ENCODE measurements around the gene COA8. TPM values are rescaled to one million over a fixed set of nuclear protein-coding genes. Genes with fewer than 3 reads are reported as not detected.

The COA8 gene
- total RNA-seq, 1 donor from 2014 or later = 17.2 TPM

DNA sequence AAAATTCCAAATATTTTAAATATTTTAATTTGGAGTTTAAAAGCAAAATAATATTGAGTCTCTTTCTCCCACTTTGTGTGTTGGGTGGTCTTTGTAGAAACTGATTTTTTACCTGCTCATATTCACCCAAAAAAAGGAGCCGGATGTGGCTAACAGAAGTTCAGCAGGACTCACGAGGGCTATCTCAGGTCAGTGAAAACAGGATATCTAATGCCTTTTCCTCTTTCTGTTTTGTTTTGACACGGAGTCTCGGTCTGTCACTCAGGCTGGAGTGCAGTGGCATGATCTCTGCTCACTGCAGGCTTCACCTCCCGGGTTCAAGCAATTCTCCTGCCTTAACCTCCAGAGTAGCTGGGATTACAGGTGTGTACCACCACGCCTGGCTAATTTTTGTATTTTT, 30.8 kb downstream of the COA8 start:
- no peak for DNase-seq (ENCODE audit: extremely low spot score in 2 of 2)
- no peaks in the 10 kb centered on the region for H3K4me1 ChIP-seq
- H3K36me3 ChIP-seq = no peaks in the 10 kb centered on the region
- no peaks in the 10 kb centered on the region for H3K27me3 ChIP-seq
- intact Hi-C loops (cut with DNase I) = no loop called here
- H3K27ac ChIP-seq = no peak overlapping the region
- H3K4me3 ChIP-seq = no peak overlapping the region
- no peaks in the 10 kb centered on the region for H3K9me3 ChIP-seq
- no peak for TF ChIP-seq POLR2A (IDR thresholded peaks at IDR 0.05)

GRCh38 chr14:103594265-103594664, 31.5 kb downstream of the COA8 start:
- no peak overlapping the region for H3K27ac ChIP-seq
- no peaks in the 10 kb centered on the region for H3K4me1 ChIP-seq
- H3K27me3 ChIP-seq = no peaks in the 10 kb centered on the region
- H3K36me3 ChIP-seq = no peaks in the 10 kb centered on the region
- no peaks in the 10 kb centered on the region for H3K9me3 ChIP-seq
- TF ChIP-seq POLR2A (IDR thresholded peaks at IDR 0.05) (no peak), POLR2AphosphoS5 (IDR thresholded peaks at IDR 0.05; ENCODE audit: insufficient read depth in 1 of 2, low read depth in 1 of 2) (no peak)
- TF ChIP-seq, protein P1, sequence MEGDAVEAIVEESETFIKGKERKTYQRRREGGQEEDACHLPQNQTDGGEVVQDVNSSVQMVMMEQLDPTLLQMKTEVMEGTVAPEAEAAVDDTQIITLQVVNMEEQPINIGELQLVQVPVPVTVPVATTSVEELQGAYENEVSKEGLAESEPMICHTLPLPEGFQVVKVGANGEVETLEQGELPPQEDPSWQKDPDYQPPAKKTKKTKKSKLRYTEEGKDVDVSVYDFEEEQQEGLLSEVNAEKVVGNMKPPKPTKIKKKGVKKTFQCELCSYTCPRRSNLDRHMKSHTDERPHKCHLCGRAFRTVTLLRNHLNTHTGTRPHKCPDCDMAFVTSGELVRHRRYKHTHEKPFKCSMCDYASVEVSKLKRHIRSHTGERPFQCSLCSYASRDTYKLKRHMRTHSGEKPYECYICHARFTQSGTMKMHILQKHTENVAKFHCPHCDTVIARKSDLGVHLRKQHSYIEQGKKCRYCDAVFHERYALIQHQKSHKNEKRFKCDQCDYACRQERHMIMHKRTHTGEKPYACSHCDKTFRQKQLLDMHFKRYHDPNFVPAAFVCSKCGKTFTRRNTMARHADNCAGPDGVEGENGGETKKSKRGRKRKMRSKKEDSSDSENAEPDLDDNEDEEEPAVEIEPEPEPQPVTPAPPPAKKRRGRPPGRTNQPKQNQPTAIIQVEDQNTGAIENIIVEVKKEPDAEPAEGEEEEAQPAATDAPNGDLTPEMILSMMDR (IDR thresholded peaks at IDR 0.05) = no peak
- H3K4me3 ChIP-seq = no peak overlapping the region
- no peak for DNase-seq (ENCODE audit: extremely low spot score in 2 of 2)
- intact Hi-C loops (cut with DNase I) = no loop called here

DNA sequence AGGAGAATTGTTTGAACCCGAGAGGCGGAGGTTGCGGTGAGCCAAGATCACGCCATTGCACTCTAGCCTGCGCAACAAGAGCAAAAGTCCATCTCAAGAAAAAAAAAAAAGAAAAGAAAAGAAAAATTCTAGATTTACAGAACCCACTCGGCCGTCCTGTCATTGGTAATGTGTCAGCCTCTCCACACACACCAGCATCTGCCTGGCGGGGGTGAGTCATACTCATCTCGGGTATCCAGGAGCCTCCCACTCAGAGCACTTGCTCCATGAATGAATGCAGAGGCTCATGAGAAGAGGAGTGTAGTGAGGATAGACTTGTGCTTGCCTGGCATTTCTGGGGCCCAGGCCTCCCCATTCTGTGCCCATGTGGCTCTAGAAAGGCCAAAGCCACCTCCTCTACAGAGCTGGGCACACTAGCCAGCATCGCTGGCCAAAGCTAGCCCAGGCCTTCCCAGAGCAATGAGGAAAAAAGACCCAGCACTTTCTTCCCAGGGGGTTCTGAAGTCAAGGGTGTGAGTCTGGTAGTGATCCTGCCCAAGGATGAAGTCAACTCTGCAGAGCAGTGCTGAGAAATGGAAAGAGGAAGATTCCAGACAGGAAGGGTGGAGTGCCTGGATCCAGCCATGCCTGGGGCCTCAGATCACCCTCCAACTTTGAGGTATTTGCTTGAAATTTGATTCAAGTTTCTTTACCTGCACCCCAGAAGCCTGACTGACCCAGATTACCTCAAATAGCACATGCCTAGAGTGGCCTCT, 35.0 kb downstream of the COA8 start:
- TF ChIP-seq POLR2AphosphoS5 (IDR thresholded peaks at IDR 0.05; ENCODE audit: insufficient read depth in 1 of 2, low read depth in 1 of 2) (no peak), POLR2A (IDR thresholded peaks at IDR 0.05) (no peak)
- no peak overlapping the region for H3K27ac ChIP-seq
- intact Hi-C loops (cut with DNase I) = no loop called here
- no peaks in the 10 kb centered on the region for H3K36me3 ChIP-seq
- no peaks in the 10 kb centered on the region for H3K4me1 ChIP-seq
- H3K27me3 ChIP-seq = no peaks in the 10 kb centered on the region
- H3K9me3 ChIP-seq = no peaks in the 10 kb centered on the region
- no peak overlapping the region for H3K4me3 ChIP-seq
- no peak for DNase-seq (ENCODE audit: extremely low spot score in 2 of 2)

DNA sequence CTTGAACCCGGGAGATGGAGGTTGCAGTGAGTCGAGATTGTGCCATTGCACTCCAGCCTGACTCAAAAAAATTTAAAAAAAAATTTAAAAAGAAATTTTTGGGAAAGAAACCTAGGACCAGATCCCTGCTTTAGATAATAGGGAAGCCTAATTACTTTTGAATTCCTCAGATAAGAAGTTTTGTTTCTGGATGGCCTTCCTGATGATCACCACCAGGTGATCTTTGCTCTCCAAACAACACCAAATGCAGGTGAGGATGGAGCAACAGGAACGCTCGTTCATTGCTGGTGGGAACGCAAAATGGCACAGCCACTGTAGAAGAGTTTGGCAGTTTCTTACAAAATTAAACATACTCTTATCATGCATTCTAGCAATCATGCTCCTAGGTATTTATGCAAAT, 37.7 kb downstream of the COA8 start:
- Histone ChIP-seq H3K27ac (no peak overlapping the region), H3K4me3 (no peak overlapping the region), H3K27me3 (no peaks in the 10 kb centered on the region), H3K4me1 (no peaks in the 10 kb centered on the region), H3K36me3 (no peaks in the 10 kb centered on the region), H3K9me3 (no peaks in the 10 kb centered on the region)
- intact Hi-C loops (cut with DNase I) = no loop called here
- TF ChIP-seq POLR2A (IDR thresholded peaks at IDR 0.05) = no peak
- TF ChIP-seq, protein P1 (IDR thresholded peaks at IDR 0.05) = no peak
- DNase-seq (ENCODE audit: extremely low spot score in 2 of 2) = no peak

GRCh38 chr14:103604620-103605019, 41.9 kb downstream of the COA8 start:
- Histone ChIP-seq H3K4me3 (no peak overlapping the region), H3K27ac (no peak overlapping the region), H3K9me3 (no peaks in the 10 kb centered on the region), H3K4me1 (peaks cover 20% of the 10 kb centered on the region), H3K27me3 (no peaks in the 10 kb centered on the region), H3K36me3 (no peaks in the 10 kb centered on the region)
- TF ChIP-seq POLR2AphosphoS5 (IDR thresholded peaks at IDR 0.05; ENCODE audit: insufficient read depth in 1 of 2, low read depth in 1 of 2) (no peak), POLR2A (IDR thresholded peaks at IDR 0.05) (no peak)
- TF ChIP-seq, protein P1 (IDR thresholded peaks at IDR 0.05) = no peak
- DNase-seq (ENCODE audit: extremely low spot score in 2 of 2) = no peak
- intact Hi-C loops (cut with DNase I) = no loop called here

DNA sequence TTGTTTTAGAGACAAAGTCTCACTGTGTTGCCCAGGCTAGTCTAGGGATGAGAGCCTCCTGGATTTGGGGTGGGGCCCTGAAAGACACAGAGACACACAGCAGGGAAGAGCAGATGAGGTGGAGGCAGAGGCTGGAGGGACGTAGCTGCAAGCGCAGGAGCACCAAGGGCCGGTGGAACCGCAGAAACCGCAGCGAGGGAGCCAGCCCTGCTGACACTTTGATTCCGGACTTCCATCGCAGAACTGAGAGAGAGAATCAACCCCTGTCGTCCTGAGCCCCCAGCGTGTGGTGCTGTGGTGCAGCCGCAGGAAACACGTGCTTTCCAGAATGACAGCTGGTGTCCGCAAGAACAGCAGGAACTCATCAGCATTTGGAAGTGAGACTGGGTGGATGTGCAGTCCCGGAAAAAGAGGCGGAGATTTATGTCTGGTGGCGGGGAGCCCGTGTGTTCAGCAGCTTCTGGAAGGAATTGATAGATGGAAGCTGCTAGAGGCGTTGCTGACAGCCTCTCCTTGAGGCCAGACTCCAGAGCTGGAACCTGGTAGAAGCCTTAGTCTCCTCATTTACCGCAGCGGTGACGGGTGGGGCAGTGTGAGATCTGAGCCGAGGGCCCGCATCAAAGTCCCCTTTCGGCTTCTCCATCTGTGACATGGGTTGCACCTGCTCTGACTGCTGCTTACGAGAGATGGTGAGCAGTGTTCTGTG, 44.4 kb downstream of the COA8 start:
- Histone ChIP-seq H3K9me3 (peaks cover 6% of the 10 kb centered on the region), H3K27me3 (no peaks in the 10 kb centered on the region), H3K4me3 (peak overlapping the region; percentile 20 to 24), H3K4me1 (peaks cover 20% of the 10 kb centered on the region), H3K36me3 (no peaks in the 10 kb centered on the region), H3K27ac (peak overlapping the region; percentile 54)
- DNase-seq (ENCODE audit: extremely low spot score in 2 of 2) = no peak
- intact Hi-C loops (cut with DNase I) = no loop called here
- TF ChIP-seq POLR2AphosphoS5 (IDR thresholded peaks at IDR 0.05; ENCODE audit: insufficient read depth in 1 of 2, low read depth in 1 of 2) (peak; percentile 87 to 91), POLR2A (IDR thresholded peaks at IDR 0.05) (no peak)
- TF ChIP-seq, protein P1 (IDR thresholded peaks at IDR 0.05) = peak in 1 of 3 experiments; percentile 38

Measured in vagina (tissue), 2 donors.